HG03139 (cell line): ENCODE measurements around the gene GLT8D1.
"Not testable (repeated sequence)": the region's sequence is repeated elsewhere in the genome, so short reads cannot be mapped to it uniquely, and the experiment has no call there.

Source experiments
- ATAC-seq: cut with Tn5 transposase; IDR thresholded peaks from one replicate; pipeline ENCODE4 v1.9.1; 2021; ENCODE audit not compliant: unreplicated experiment

Gene GLT8D1, protein sequence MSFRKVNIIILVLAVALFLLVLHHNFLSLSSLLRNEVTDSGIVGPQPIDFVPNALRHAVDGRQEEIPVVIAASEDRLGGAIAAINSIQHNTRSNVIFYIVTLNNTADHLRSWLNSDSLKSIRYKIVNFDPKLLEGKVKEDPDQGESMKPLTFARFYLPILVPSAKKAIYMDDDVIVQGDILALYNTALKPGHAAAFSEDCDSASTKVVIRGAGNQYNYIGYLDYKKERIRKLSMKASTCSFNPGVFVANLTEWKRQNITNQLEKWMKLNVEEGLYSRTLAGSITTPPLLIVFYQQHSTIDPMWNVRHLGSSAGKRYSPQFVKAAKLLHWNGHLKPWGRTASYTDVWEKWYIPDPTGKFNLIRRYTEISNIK

DNA sequence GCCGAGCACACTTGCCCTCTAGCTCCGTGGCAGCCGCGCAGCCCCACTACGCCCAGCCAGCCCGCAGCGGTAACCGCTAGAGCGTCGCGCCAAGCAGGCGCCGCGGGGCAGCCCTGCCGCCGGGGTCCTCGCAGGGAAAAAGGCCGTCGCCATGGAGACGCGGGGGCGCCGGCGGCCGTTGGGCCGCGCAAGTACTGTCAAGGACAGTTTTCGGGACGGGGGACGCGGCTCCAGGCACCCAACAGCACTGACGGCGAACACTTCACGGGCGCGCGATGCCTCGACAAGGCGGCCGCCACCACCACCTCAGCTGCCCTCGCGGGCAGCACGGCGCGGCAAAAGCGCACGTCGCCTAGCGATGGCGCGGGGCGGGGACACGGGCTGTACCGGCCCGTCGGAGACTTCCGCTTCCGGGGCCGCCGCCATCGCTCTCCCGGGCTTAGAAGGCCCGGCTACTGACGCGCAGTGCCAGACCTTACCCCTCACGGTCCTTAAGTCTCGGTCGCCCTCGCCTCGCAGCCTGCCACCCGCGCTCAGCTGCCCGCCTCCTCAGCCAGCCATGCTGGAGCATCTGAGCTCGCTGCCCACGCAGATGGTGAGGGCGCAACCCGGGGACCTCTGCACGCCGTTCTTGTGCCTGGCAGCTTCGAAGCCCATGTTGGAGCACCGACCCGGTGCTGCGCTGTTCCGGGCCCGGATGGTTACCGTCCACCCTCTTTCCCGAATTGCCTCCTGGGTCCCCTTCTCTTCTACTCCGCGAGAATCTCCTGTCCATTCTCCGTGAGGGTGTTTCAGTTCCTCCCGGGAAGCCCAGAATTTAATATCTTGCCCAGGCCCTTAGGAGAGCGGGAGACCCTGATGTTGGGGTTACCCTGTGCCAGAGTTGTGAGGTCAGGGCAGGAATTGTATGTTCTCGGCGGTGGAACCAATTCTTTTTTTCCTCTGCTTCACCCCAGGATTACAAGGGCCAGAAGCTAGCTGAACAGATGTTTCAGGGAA, at the start of gene GLT8D1, which contains the start of gene SPCS1:
GLT8D1 (minus strand) TSS at position 104 of the 999 bp plus-strand sequence. CDS start 5,331 bp downstream, outside the sequence.
SPCS1 (plus strand) TSS at position 419 of the 999 bp plus-strand sequence; CDS start at position 560, 141 bp downstream.
- peak; percentile 73 for ATAC-seq

DNA sequence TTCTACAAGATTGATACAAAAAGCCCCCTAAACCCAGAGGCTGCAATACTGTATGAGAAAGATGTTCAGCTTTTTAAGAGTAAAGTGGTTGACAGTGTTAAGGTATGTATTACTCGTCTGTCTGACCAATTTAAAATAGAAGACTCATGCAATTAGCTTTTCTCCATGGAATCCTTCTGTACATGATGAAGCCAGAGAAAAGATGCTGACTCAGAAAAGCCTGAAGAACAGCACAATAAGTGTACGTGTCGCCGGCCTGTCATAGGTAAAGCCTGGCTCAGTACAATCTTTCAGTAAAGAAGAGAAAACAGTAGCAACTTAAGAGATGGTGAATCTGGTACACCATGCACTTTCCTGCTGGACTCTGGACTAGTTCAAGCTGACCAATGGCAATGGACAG, 48.8 kb upstream of the GLT8D1 start:
- ATAC-seq, result no peak

DNA sequence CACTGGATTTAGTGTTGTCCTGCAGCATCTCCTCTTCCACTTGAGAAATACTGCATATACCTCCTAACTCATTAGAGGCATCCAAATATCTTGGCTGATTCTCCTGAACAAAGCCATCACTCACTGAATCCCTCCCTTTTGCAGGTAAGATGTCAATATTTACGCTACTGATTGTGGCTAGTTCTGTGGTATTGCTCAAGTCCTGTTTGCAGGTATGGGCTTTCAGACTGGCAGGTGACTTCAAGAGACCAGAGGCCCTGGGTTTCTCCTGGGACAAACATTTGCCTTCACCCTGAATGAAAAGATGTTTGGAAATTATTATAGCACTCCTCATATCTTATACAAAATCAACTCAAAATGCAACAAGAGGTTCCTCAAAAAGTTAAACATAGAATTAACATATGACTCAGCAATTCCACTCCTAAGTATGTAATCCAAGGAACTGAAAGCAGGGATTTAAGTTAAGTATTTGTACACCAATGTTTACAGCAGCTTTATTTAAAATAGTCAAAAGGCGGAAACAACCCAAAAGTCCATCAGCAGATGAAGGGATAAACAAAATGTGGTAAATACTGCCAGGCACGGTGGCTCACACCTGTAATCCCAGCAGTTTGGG, 46.6 kb upstream of the GLT8D1 start:
- no peak for ATAC-seq

DNA sequence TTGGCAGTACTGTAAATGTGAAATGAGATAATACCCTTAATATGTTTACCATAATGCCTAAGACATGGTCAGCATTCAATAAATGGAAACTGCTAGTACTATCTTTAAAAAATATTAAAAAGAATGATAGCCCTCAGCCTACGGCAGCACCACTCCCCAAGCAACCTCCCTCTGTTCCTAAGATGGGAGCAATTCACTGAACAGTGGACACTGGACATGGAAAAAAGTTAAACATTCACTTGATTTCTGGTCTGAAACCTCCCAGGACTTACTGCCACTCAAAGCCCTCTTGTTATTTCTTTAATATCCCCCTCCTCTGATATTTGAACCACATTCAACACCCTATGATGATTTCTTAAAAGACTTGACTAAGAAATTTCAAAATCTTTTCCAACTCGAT, 38.1 kb upstream of the GLT8D1 start:
- no peak for ATAC-seq

DNA sequence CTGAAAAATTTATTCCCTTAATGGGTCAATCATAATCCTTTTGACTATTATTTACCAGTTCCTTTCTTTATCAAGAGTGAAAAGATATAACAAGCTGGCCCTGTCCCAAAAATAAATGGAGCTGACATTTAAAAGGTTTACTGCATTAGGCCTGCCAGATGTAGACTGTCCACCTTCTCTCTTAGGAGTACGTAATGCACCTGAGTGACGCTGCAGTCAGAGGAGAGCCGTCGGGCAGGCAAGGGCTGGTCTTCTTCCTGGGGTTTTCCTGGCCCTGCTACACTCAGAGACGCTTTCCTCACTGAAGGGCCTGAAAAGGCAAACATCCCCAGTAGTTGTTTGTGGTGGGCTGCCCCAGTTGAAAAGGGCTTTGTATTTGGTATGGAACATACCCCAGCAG, 37.6 kb upstream of the GLT8D1 start:
- no peak for ATAC-seq

DNA sequence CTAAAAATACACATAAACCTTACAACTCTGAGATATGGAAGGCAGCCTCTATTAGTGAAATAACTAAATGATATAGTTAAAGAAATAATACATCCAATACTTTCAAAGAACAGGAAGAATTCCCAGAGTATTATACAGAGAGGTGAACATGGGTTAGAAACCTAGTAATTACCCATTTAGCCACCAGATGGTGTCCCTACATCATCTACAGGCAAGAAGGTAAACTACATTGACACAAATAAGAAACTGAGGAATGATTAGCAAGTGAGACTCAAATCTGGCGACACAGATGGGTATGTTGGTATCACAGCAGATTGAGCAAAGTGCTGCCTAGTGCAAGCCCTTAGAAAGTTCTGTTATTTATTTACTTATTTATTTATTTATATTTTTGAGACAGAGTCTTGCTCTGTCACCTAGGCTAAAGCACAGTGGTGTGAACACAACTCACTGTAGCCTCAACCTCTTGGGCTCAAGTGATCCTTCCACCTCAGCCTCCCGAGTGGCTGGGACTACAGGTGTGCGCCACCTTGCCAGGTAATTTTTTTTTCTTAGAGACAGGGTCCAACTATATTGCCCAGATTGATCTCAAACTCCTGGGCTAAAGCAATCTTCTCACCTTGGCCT, 36.9 kb upstream of the GLT8D1 start:
- ATAC-seq, result no peak

DNA sequence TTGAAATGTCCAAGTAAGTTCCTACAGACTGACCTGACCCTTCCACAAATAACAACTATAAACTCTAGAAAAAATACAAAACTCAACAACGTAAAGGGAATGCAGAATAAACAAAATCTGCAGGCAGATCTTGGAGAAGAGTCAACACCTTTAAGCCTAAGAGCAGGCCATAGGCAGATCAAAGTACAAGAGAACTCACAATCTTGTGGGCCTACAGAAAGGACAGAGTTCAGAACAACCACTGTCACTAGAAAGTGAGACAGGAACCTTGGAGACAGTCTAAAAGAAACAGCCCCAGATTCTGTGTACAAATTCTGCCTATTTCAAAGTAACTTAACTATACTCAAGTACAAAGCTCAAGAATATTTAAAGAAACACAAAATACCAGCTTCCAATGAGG, 34.1 kb upstream of the GLT8D1 start:
- no peak for ATAC-seq

DNA sequence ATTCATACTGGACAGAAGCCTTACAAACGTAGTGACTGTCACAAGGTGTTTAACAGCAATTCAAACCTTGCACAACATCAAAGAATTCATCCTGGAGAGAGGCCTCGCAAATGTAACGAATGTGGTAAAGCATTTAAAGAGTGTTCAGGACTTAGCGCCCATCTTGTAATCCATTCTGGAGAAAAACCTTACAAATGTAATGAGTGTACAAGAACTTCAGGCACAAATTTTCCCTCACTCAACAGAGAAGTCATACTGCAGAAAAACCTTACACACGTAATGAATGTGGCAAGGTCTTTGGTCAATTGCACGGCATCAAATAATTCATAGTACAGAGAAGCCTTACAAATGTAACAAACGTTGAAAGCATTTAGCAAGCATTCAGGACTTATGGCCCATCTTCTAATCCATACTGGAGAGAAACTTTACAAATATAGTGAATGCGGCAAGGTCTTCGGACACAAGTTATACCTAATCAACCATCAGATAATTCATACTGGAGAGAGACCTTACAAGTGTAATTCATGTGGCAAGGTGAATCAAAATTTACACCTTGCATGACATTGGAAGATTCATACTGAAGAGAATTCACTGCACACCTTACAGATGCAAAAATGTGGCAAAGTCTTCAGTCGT, 27.8 kb upstream of the GLT8D1 start:
- ATAC-seq, result no peak

DNA sequence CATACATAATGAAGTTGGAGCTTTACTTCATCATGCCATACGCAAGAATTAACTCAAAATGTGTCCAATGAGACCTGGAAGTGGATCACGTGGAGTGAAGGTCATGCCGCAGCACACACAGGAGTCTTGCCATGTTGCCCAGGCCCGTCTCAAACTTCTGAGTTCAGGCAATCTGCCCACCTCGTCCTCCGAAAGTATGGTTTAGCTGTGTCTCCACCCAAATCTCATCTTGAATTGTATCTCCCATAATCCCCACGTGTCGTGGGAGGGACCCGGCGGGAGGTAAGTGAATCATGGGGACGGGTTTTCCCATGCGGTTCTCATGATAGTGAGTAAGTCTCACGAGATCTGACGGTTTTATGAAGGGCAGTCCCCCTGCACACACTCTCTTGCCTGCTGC, 26.0 kb upstream of the GLT8D1 start:
- no peak for ATAC-seq

DNA sequence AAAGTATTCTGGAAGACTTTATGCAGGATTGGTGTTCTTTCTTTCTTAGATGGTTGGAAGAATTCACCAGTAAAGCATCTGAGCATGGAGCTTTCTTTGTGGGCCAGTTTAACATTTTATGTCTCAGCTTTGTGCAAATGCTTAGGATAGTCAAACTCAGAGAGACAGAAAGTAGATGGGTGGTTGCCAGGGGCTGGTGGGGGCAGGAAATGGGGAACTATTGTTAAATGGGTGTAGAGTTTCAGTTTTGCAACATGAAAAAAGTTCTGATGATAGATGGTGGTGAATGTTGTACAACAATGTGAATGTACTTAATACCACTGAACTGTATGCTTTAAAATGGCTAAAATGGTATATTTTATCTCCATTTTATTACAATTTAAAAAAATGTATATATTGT, 25.1 kb upstream of the GLT8D1 start:
- ATAC-seq, result no peak

DNA sequence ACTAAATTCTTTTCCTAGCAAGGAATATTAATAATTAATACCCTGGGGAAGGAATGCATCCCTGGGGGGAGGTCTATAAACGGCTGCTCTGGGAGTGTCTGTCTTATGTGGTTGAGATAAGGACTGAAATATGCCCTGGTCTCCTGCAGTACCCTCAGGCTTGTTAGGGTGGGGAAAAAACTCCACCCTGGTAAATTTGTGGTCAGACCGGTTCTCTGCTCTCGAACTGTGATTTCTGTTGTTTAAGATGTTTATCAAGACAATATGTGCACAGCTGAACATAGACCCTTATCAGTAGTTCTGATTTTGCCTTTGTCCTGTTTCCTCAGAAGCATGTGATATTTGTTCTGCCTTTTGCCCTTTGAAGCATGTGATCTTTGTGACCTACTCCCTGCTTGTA, 23.2 kb upstream of the GLT8D1 start:
- ATAC-seq, result not testable (repeated sequence)

DNA sequence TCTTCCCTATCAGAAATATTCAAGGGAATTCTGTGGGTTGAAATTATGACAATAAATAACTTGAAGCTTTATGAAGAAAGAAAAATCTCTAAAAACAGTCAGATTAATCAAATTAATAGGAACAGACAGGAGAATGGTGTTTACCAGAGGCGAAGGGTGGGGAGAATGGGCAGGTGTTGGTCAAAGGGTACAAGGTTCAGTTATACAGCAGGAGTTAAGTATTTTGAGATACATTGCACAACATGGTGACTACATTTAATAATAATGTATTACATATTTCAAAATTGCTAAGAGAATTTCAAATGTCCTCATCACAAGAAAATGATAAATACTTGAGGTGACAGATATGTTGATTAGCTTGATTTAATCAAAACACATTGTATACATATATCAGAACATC, 18.9 kb upstream of the GLT8D1 start:
- no peak for ATAC-seq

DNA sequence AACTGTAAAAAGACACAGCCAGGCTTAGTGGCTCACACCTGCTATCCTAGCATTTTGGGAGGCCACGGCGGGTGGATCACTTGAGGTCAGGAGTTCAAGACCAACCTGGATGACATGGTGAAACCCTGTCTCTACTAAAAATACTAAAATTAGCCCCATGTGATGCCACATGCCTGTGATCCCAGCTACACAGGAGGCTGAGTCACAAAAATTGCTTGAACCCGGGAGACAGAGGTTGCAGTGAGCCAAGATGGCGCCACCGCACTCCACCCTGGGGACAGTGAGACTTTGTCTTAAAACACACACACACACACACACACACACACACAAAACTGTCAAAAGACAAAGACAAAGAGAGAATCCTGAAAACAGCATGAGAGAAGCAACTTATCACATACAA, 18.3 kb upstream of the GLT8D1 start:
- ATAC-seq, result no peak

DNA sequence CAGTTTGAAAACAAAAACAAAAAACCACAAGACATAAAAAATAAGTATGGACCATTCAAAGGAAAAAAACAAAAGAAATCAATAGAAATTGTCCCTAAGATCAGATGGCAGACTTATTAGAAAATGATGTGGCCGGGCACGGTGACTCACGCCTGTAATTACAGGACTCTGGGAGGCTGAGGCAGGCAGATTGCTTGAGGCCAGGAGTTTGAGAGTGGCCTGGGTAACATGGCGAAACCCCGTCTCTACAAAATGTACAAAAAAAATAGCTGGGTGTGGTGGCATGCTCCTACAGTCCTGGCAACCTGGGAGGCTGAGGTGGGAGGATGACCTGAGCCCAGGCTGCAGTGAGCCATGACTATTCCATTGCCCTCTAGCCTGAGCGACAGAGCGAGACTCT, 16.9 kb upstream of the GLT8D1 start:
- no peak for ATAC-seq

DNA sequence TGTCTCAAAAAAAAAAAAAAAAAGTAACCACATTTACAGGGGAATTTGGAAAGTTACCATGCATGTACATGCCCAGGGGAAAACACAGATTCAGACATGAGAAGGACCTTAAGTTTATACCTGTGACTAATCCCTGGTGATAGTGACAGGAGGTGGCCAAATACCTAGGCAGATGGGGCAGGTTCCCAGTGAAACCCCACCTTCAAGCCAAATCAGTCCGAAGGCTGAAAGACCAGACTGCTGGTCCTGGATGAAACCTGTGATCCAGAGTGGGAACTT, 16.1 kb upstream of the GLT8D1 start:
- no peak for ATAC-seq

DNA sequence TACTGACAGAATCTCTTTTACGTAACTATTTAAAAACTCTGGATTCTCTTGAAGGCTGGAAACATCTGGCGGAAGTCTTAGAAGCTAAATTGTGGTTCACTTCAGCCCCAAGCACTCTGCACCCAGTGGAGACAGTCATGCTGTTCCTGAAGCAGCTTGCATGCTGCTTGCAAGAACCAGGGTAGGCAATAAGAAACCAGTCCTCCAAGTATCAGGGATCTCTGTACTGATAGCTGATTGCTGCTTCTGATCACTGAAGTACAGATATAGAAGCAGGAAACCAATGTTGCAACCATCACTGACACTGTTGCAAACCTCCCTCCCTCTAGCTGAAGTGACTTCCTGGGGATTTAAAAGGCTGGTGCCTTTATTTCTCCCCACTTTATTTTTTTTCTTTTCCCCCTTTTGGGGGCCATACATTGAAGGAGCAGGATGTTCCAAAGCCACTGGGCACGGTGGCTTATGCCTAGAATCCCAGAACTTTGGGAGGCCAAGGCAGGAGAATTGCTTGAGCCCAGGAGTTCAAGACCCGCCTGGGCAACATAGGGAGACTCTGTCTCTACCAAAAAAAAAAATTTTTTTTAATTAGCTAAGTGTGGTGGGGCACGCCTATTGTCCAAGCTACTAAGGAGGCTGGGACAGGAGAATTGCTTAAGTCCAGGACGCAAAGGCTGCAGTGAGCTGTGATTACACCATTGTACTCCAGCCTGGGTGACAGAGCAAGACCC, 15.6 kb upstream of the GLT8D1 start:
- ATAC-seq, result peak; percentile 54

DNA sequence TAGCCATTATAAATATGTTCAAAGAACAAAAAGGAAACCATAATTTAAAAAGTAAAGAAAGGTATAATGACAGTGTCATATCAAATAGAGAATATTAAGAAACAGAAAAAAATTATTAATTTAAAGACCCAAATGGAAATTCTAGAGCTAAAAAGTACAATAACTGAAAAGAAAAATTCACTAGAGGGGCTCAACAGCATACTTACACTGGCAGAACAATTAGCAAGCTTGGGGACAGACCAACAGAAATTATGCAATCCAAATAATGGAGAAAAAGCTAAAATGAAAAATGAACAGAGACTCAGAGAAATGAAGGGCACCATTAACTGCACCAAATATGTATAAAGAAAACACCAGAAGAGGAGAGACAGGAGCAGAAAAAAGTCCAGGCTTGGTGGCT, 14.0 kb upstream of the GLT8D1 start:
- ATAC-seq, result no peak

DNA sequence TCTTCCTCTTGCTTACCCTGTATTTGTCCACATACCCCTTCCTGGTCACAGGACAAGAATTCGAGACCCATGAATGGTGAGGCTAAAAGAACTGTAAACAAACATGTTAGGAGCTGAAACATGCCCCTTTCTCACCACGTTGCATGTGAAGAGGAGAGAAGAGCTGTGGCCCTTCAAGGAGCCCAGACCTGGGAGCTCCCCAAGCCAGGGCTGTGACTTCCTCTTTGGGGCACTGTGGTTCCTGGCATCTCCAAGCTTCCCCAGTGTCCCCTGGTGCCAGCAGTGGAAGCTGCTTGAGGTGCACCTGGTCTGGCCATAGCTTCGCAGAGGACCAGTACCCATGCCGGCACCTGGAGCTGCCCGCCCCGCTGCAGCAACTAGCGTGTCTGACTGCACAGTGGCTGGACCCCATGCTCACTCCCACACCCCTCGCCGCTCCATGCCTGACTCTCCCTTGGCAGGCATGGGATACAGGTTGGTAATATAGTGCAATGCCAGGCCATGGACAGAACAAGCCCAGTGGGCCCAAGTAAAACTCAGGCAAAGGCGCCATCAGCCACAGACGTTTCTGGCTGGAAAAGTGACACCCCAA, 10.2 kb upstream of the GLT8D1 start:
- ATAC-seq, result no peak
